ENCODE data around the gene ANKRD31.
A peak's percentile ranks its signal among the peaks of the same experiment; 100 is the strongest.

Gene ANKRD31

DNA sequence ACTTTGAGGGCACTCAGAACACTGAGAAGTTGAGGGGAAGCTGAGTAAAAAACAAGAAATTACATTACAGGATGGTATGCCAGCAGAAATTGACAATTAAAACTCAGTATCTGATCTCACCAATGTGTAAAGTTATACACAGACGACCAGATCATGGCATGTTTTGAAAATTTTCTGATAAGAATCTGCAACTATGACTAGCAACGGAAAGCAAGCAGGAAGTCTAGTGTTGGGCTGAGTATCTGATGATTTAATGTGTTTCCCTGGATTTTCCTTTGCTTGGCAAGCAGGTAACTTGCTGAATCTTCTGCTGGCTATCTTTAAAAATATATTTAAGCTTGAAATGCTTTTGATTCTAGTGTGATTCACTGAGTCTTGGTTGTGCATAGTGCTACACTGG lies 179.1 kb downstream of the ANKRD31 start:
- DNase-seq: no peak

- no peak for DNase-seq
Measured at GRCh38 chr5:75055727-75056144, 180.9 kb downstream of the ANKRD31 start.

DNA sequence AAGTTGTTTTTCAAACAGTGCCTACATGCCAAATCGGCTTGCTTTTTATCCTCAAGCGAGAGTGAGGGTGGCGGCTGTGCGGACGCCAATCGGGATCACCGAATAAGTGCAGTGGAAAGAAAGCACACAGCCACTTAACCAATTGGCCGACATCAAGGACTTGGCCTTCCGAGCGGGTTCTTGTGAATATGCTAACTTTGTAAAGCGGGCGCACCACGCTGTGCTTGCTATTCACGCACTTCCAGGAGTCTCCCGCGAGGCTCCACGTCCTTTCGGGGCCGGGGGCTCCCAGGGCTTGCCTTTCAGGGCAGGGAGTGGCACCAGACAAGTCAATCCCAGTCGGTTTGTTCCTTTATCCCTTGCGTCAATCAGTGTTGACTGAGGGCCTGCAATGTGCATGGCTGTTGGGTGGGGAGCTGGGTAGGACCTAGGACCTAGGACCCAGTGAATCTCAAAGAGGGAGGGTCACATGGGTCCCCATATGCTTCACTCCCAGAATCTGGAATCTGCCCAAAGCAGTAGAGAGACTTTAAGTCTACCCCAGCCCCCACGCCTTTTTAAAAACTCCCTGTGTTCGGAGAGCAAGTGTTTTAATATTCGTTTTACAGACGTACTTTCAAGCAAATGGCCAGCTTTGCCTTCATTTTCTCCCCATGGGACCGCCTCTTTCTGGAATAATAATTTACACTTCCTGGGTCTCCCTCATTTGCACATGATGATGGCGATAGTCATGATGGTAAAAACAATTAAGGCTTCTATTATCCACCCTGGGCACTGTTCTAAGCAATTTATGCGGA lies 182.3 kb downstream of the ANKRD31 start:
- no peak for DNase-seq

GRCh38 chr5:75053304-75054133 lies 183.2 kb downstream of the ANKRD31 start:
- DNase-seq: peak; percentile 25

DNA sequence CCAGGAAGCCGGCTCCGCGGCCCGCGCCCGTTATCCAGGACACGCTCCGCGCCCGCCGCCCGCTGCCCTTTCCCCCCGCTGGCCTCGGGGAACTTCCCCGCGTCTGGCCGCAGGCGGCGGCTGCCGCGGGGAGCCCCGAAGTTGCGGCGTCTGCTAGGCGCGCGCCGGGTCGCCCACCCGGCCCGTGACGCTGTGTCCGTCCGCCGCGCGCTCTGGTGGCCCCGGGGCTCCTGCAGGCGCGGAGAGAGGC lies 183.7 kb downstream of the ANKRD31 start:
- DNase-seq: no peak

DNA sequence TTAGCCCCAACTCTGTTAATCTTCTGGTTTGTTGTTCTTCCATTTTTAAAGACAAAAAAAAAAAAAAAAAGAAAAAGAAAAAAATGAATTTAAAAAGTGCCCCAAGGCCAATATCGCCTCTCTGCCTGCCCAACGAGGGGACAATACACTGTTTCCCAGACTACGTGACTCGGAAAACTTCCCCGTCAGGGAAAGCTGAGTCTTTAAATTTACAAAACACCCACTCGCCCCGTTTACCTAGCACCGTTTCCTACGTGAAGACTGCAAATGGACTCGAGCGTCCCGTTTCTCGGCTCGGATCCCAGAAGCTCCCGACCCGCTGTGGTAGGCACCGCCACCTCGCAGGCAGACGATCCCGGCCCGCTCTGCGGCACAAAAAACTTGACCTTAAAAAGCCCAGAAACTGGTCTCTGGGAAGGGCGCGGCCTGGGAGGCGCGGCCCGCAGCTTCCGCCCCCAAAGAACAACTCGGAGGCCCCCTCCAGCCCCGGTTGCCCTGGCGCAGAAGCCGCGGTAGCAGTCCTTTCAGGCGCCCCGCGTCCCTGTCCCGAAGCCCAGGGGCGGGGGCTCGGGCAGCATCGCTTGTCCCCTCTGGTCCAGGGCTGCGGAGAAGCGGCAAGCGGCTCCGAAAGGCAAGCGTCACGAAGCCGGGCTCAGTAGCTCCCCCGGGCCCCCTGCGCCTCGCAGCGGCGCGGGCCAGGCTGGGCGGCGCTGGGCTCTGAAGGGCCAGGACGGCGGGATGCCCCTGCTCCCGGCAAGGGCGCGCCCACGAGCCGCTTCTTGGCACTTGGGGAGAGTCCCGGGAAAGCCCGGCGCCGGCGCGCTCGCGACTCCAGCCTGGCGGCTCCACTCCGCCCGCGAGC lies 184.3 kb downstream of the ANKRD31 start, which contains the start of gene GCNT4:
TSS of gene GCNT4 (minus strand) at position 367 of the 862 bp plus-strand sequence. CDS start 22,521 bp downstream, outside the sequence.
- DNase-seq: peak; percentile 47

DNA sequence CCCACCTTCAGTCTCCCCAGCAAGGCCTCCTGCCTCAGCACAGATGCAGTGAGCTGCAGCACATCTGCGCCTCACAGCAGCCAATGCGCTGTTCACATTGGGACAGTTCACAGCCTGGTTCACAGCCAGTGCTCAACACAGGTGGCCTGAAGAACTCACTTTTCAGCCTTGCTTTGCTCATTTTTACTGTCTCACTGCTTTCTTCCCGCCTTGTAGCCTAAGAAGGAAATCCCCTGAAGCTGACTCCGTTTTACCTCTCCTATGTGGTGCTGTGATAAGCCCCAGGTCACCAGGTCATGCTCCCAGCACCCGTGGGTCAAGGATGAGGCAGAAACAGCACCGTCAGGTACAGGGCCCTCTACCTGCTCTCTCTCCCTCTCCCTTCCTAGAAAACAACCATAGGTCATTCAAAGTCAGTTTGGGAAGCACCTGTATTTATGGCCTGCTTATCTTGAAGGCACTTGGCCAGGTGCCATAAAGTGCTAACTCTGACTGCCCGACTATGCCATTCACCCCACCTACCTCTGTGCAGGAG lies 185.4 kb downstream of the ANKRD31 start:
- DNase-seq: no peak

GRCh38 chr5:75050415-75050814 lies 186.3 kb downstream of the ANKRD31 start:
- no peak for DNase-seq

DNA sequence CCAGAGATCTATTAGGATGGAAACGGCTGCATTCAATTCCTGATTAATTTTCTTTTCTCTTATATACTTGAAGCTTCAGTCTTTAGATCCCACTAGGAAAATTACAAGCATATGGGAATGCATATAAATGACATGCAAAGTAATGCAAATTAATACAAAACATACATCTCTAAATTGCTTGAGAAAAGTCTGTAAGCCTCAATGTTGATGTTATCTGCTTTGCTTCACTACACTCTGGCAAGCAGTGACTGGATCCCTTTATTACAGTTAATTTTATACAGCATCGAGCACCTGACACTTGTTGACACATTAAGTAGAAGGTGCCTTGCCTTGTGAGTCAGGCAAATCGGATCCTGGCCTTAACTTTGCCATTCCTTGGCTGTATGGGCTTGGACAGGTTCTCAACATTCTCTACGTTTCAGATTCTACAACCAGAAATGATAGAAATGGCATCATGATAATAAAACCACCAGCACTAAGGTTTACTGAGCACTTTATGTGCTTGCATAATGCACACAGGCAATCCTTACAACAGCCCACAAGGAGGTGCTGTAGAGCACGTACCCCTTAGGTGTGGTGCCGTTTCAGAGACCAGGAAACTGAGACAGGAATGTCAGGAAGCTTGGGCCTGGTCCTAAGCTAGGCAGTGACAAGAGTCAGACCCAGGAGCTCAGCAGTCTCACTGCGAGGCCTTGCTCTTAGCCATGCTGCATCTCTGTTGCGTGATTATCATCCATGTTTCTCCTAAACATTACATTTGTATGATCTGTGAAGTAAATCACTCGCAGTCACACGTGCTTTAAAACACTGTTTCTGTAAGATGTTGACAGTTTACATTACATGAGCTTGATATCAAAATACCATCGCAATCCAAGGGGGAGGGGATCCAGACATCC lies 187.0 kb downstream of the ANKRD31 start:
- no peak for DNase-seq

DNA sequence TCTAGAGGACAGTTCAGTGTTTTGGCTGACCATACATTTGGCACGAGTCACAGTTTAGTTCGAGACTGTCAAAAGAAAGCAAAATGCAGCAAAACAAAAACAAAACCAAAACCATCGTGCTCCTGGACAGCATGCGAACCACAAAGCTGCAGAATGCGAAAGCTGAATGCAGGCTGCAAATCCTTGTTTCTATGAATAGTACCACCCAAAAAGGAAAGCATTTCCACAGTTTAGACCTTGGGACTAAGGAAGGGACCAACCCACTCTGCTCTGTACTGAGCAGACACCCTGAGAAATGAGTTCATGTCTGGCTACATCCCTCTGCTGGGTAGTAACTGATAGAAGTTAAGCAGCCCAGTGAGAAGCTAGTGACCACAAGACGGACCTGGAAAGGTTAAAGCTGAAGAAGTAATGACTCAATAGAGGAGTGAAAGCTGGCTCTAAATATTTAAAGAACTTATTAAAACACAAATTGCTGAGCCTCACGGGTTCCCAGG lies 188.2 kb downstream of the ANKRD31 start:
- DNase-seq: no peak

DNA sequence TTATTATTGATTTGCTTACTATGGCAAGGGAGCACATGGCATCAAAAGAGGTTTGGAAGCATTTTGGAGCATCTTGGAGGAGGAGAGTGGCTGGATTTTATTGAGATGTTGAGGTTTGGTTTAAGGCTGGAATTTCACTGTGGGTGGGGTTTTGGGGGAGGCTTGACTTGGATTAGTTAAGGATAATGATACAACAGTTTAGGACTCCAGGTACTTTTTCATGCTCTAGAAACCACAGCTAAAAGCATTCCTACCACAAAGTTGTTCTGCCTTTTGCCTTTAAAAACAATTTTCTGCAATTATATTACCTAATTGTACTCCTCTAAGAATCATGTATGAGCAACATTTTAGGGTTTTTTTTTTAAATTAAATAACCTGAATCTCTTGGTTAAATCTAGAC lies 189.3 kb downstream of the ANKRD31 start:
- no peak for DNase-seq

GRCh38 chr5:75046366-75047142 lies 190.1 kb downstream of the ANKRD31 start:
- DNase-seq: no peak

- no peak for DNase-seq
Measured at GRCh38 chr5:75045071-75045470, 191.6 kb downstream of the ANKRD31 start.

DNA sequence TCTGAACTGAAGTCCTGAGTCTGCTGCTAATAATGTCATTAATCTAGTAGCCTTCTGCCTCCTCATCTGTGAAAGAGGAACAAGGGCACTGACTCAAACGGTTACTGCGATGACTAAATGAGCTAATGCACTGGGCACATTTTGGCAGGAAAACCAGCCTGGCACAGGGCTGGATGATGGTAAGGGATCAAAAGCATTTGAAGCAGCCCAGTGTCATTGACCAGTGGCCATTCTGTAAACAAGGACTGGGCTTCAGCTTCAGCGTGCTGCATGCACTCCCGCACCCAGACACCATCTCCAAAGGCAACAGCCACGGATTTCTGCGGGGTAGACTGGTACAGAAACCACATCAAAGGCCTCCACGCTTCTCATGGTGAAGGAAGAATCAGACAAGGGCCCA lies 192.3 kb downstream of the ANKRD31 start:
- DNase-seq: no peak

DNA sequence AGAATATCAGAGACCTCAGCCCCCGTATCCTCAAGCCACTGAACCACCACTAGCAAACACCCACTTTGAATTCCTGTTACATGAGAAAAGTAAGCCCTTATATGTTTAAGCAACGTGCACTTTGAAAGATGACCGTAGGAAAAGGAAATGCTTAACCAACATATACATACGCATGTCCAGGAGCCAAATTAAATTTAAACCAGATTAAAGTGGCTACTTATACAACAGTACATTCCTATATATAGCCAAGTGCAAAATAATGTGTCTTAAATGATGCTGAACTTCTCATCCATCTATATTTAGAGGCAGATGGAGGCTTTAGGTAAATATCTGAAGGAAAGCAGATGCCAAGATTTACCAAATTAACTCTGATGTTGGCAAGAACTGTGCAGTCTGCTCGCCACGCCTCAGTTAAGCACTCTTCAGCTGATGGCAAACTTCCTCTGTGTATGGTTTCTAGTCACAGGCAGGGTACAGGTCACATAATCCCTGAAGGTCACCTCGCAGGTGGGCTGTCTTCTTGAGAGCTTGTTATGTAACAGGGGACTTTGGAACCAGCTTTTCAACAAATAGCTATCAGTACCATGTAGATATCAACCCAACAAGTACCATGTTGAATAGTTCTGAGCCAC lies 192.9 kb downstream of the ANKRD31 start:
- no peak for DNase-seq

DNA sequence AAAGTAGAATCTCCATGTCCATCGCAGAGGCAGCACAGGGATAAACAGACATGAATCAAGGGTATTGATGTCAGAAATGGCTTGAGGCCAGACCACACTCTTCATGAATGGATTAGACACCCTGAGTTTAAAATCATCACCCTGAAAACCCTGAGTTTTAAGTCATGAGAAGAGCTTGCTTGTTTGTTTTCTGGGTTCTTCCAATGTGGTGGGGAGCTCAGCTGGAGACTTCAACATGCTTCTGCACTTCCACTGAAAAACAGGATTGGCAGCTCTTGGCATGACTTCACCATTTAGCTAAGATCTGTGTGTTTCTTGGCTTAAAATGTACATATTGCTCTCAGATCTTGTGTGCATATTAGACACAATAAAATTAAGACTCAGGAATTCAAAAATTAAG lies 194.2 kb downstream of the ANKRD31 start:
- DNase-seq: no peak

GRCh38 chr5:75040973-75041372 lies 195.7 kb downstream of the ANKRD31 start:
- DNase-seq: no peak

DNA sequence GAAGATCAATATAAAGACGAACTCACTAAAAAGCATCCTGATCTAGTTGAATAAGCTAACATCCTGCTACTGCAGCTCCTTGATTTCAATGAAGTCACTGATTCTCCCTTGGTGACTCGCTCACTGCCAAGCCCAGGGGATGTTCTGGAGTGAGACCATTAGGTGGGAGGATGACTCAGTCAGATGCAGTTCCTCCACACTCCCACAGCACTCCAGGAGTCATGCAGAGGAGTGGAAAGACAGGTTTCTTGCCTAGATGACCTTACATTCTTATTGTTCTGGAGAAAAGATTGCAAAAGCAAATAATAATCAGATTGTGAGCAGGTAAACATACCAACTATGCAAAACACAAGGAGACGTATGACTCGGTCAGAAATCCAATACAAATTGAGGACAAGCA lies 199.6 kb downstream of the ANKRD31 start:
- DNase-seq: no peak

GRCh38 chr5:75034137-75034739 lies 202.4 kb downstream of the ANKRD31 start:
- no peak for DNase-seq

DNA sequence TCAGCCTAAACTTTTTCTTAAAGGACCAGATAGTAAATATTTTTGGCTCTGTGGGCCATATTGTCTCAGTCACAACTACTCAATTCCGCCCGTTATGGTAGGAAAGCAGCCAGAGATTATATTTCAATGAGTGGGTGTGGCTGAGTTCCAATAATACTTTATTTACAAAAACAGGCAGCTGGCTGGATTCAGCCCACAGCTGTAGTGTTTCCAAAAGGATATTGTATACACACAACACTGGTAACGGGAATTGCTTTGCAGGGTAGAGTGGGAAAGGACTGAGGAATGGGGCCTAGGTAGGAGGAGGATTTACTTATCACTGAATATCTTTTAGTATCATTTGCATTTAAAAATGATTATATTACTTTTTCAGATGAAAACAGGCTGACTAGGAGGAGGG lies 205.3 kb downstream of the ANKRD31 start:
- DNase-seq: no peak

Measured in activated gamma-delta T cell (primary cell).